Activated CD4-positive, alpha-beta memory T cell treated with anti-CD3 and anti-CD28 coated beads, Interleukin-2, amount 10 ng/mL, durations not matched to agents 7 days and 5 days (primary cell): ENCODE results near the gene SCGN. TPM values are rescaled to one million over a fixed set of nuclear protein-coding genes. Genes with fewer than 3 reads are reported as not detected.
A peak's percentile ranks its signal among the peaks of the same experiment; 100 is the strongest.

Experiments used
- CTCF ChIA-PET: fragments of 350-600 bp; sonication (Branson Sonifier 250); formaldehyde crosslinking; loops from one replicate; lab custom pipeline; 2021; ENCODE audit warnings: antibody characterized with exemption, inconsistent platforms; lab: Charles Lee
- POLR2A ChIA-PET: fragments of 350-600 bp; sonication (Branson Sonifier 250); formaldehyde crosslinking; loops from one replicate; lab custom pipeline; 2021; ENCODE audit warnings: antibody characterized with exemption; lab: Charles Lee
- DNase-seq: peaks from one replicate; pipeline ENCODE4 v3.0.0-alpha.2; 2020
- H3K27ac Mint-ChIP-seq: one replicate; pipeline ENCODE4 v1.8.0; 2021; ENCODE audit warnings: mild to moderate bottlenecking, mixed read lengths
- H3K27me3 Mint-ChIP-seq: one replicate; pipeline ENCODE4 v1.8.0; 2021; ENCODE audit warnings: mixed read lengths
- H3K36me3 Mint-ChIP-seq: one replicate; pipeline ENCODE4 v1.8.0; 2021; ENCODE audit warnings: low read depth, mixed read lengths
- H3K4me1 Mint-ChIP-seq: one replicate; pipeline ENCODE4 v1.8.0; 2021; ENCODE audit warnings: mixed read lengths
- H3K4me3 Mint-ChIP-seq: one replicate; pipeline ENCODE4 v1.8.0; 2021; ENCODE audit warnings: mild to moderate bottlenecking, mixed read lengths
- H3K9me3 Mint-ChIP-seq: one replicate; pipeline ENCODE4 v1.8.0; 2021; ENCODE audit warnings: mixed read lengths
- total RNA-seq, 2 experiments: library from RNA; stranded (reverse); gene quantifications; one replicate each; pipeline ENCODE4 v1.2.3, GENCODE V29; 2021

Gene SCGN
- not detected for total RNA-seq

GRCh38 chr6:25652007-25652515 is at the start of gene SCGN:
Gene SCGN (plus strand): TSS chr6:25652215. CDS start chr6:25652404, 189 bp downstream.
- no peaks in the 10 kb centered on the region for H3K36me3 Mint-ChIP-seq
- CTCF ChIA-PET = interaction anchor here (1.4 kb wide), 1 partner anchor 230 kb away, joined by 3 read pairs; no protein-coding TSS in a partner anchor
- no peaks in the 10 kb centered on the region for H3K9me3 Mint-ChIP-seq
- H3K4me1 Mint-ChIP-seq = no peaks in the 10 kb centered on the region
- no peak within 1 kb of the TSS for H3K27ac Mint-ChIP-seq
- peak; percentile 54 for DNase-seq
- POLR2A ChIA-PET = interaction anchor here (0.9 kb wide), 1 partner anchor 14 kb away, joined by 3 read pairs; no protein-coding TSS in a partner anchor
- no peak within 1 kb of the TSS for H3K4me3 Mint-ChIP-seq
- H3K27me3 Mint-ChIP-seq = peaks cover 53% of the 10 kb centered on the region

GRCh38 chr6:25602674-25602982 is 49.4 kb upstream of the SCGN start:
- no peaks in the 10 kb centered on the region for H3K36me3 Mint-ChIP-seq
- no peaks in the 10 kb centered on the region for H3K4me1 Mint-ChIP-seq
- no peak for DNase-seq
- POLR2A ChIA-PET = no interaction called here
- peaks cover 1% of the 10 kb centered on the region for H3K27me3 Mint-ChIP-seq
- H3K4me3 Mint-ChIP-seq = no peak overlapping the region
- H3K27ac Mint-ChIP-seq = no peak overlapping the region
- H3K9me3 Mint-ChIP-seq = no peaks in the 10 kb centered on the region
- CTCF ChIA-PET = interaction anchor here (0.6 to 2.3 kb wide), 6 partner anchors 8 to 339 kb away, joined by 3 to 9 read pairs (median 3); partner anchors contain the start of gene CARMIL1

GRCh38 chr6:25603251-25603650 is 48.8 kb upstream of the SCGN start:
- Mint-ChIP-seq H3K9me3 (no peaks in the 10 kb centered on the region), H3K27ac (no peak overlapping the region), H3K4me3 (no peak overlapping the region), H3K4me1 (no peaks in the 10 kb centered on the region), H3K36me3 (no peaks in the 10 kb centered on the region), H3K27me3 (peaks cover 1% of the 10 kb centered on the region)
- no peak for DNase-seq
- CTCF ChIA-PET = no interaction called here
- POLR2A ChIA-PET = no interaction called here

GRCh38 chr6:25606151-25606550 is 45.9 kb upstream of the SCGN start:
- H3K9me3 Mint-ChIP-seq = no peaks in the 10 kb centered on the region
- no peak overlapping the region for H3K27ac Mint-ChIP-seq
- POLR2A ChIA-PET = interaction anchor here (0.9 kb wide), 1 partner anchor 50 kb away, joined by 3 read pairs; no protein-coding TSS in a partner anchor
- no peaks in the 10 kb centered on the region for H3K4me1 Mint-ChIP-seq
- no peak for DNase-seq
- H3K27me3 Mint-ChIP-seq = no peaks in the 10 kb centered on the region
- H3K4me3 Mint-ChIP-seq = no peak overlapping the region
- no peaks in the 10 kb centered on the region for H3K36me3 Mint-ChIP-seq
- CTCF ChIA-PET = interaction anchor here (0.9 kb wide), 1 partner anchor 341 kb away, joined by 4 read pairs; no protein-coding TSS in a partner anchor

- Mint-ChIP-seq H3K4me1 (no peaks in the 10 kb centered on the region), H3K9me3 (no peaks in the 10 kb centered on the region), H3K27ac (no peak overlapping the region), H3K36me3 (no peaks in the 10 kb centered on the region), H3K4me3 (no peak overlapping the region), H3K27me3 (no peaks in the 10 kb centered on the region)
- ChIA-PET CTCF (interaction anchor here (1.0 kb wide), 1 partner anchor 51 kb away, joined by 3 read pairs; no protein-coding TSS in a partner anchor), POLR2A (no interaction called here)
- DNase-seq = no peak
Observed at GRCh38 chr6:25608558-25609174, 43.3 kb upstream of the SCGN start.

GRCh38 chr6:25612666-25613065 is 39.3 kb upstream of the SCGN start:
- CTCF ChIA-PET = no interaction called here
- no peaks in the 10 kb centered on the region for H3K4me1 Mint-ChIP-seq
- H3K9me3 Mint-ChIP-seq = no peaks in the 10 kb centered on the region
- DNase-seq = no peak
- H3K27me3 Mint-ChIP-seq = no peaks in the 10 kb centered on the region
- POLR2A ChIA-PET = no interaction called here
- no peak overlapping the region for H3K4me3 Mint-ChIP-seq
- H3K36me3 Mint-ChIP-seq = no peaks in the 10 kb centered on the region
- H3K27ac Mint-ChIP-seq = no peak overlapping the region

GRCh38 chr6:25613415-25613814 is 38.6 kb upstream of the SCGN start:
- no peak for DNase-seq
- Mint-ChIP-seq H3K9me3 (no peaks in the 10 kb centered on the region), H3K4me1 (no peaks in the 10 kb centered on the region), H3K27me3 (no peaks in the 10 kb centered on the region), H3K36me3 (no peaks in the 10 kb centered on the region), H3K27ac (no peak overlapping the region), H3K4me3 (no peak overlapping the region)
- ChIA-PET POLR2A (no interaction called here), CTCF (no interaction called here)

- no peak for DNase-seq
- ChIA-PET POLR2A (no interaction called here), CTCF (no interaction called here)
- H3K27ac Mint-ChIP-seq = no peak overlapping the region
- H3K4me1 Mint-ChIP-seq = no peaks in the 10 kb centered on the region
- H3K27me3 Mint-ChIP-seq = peaks cover 1% of the 10 kb centered on the region
- no peaks in the 10 kb centered on the region for H3K9me3 Mint-ChIP-seq
- no peaks in the 10 kb centered on the region for H3K36me3 Mint-ChIP-seq
- no peak overlapping the region for H3K4me3 Mint-ChIP-seq
Observed at GRCh38 chr6:25614052-25614451, 38.0 kb upstream of the SCGN start.

- H3K27me3 Mint-ChIP-seq = peaks cover 4% of the 10 kb centered on the region
- no peaks in the 10 kb centered on the region for H3K9me3 Mint-ChIP-seq
- no peak overlapping the region for H3K4me3 Mint-ChIP-seq
- ChIA-PET CTCF (no interaction called here), POLR2A (no interaction called here)
- H3K27ac Mint-ChIP-seq = no peak overlapping the region
- no peak for DNase-seq
- H3K36me3 Mint-ChIP-seq = no peaks in the 10 kb centered on the region
- no peaks in the 10 kb centered on the region for H3K4me1 Mint-ChIP-seq
Observed at GRCh38 chr6:25615471-25615870, 36.5 kb upstream of the SCGN start.

GRCh38 chr6:25617997-25618396 is 34.0 kb upstream of the SCGN start:
- H3K4me1 Mint-ChIP-seq = no peaks in the 10 kb centered on the region
- ChIA-PET CTCF (no interaction called here), POLR2A (no interaction called here)
- DNase-seq = no peak
- H3K9me3 Mint-ChIP-seq = no peaks in the 10 kb centered on the region
- peaks cover 4% of the 10 kb centered on the region for H3K27me3 Mint-ChIP-seq
- H3K4me3 Mint-ChIP-seq = no peak overlapping the region
- no peaks in the 10 kb centered on the region for H3K36me3 Mint-ChIP-seq
- H3K27ac Mint-ChIP-seq = no peak overlapping the region

- ChIA-PET CTCF (no interaction called here), POLR2A (no interaction called here)
- no peak for DNase-seq
- Mint-ChIP-seq H3K36me3 (no peaks in the 10 kb centered on the region), H3K27me3 (peaks cover 4% of the 10 kb centered on the region), H3K4me3 (no peak overlapping the region), H3K27ac (no peak overlapping the region), H3K4me1 (no peaks in the 10 kb centered on the region), H3K9me3 (no peaks in the 10 kb centered on the region)
Observed at GRCh38 chr6:25619217-25619616, 32.8 kb upstream of the SCGN start.

- POLR2A ChIA-PET = no interaction called here
- no peak for DNase-seq
- H3K4me3 Mint-ChIP-seq = no peak overlapping the region
- no peak overlapping the region for H3K27ac Mint-ChIP-seq
- peaks cover 4% of the 10 kb centered on the region for H3K27me3 Mint-ChIP-seq
- H3K9me3 Mint-ChIP-seq = no peaks in the 10 kb centered on the region
- CTCF ChIA-PET = no interaction called here
- H3K36me3 Mint-ChIP-seq = no peaks in the 10 kb centered on the region
- no peaks in the 10 kb centered on the region for H3K4me1 Mint-ChIP-seq
Observed at GRCh38 chr6:25620391-25620790, 31.6 kb upstream of the SCGN start.

- CTCF ChIA-PET = no interaction called here
- peaks cover 4% of the 10 kb centered on the region for H3K27me3 Mint-ChIP-seq
- POLR2A ChIA-PET = no interaction called here
- DNase-seq = no peak
- no peak overlapping the region for H3K27ac Mint-ChIP-seq
- H3K4me1 Mint-ChIP-seq = no peaks in the 10 kb centered on the region
- H3K9me3 Mint-ChIP-seq = no peaks in the 10 kb centered on the region
- no peaks in the 10 kb centered on the region for H3K36me3 Mint-ChIP-seq
- no peak overlapping the region for H3K4me3 Mint-ChIP-seq
Observed at GRCh38 chr6:25623065-25623464, 28.9 kb upstream of the SCGN start.

- peaks cover 4% of the 10 kb centered on the region for H3K27me3 Mint-ChIP-seq
- H3K9me3 Mint-ChIP-seq = no peaks in the 10 kb centered on the region
- DNase-seq = no peak
- POLR2A ChIA-PET = no interaction called here
- H3K4me3 Mint-ChIP-seq = no peak overlapping the region
- CTCF ChIA-PET = no interaction called here
- H3K27ac Mint-ChIP-seq = no peak overlapping the region
- no peaks in the 10 kb centered on the region for H3K4me1 Mint-ChIP-seq
- H3K36me3 Mint-ChIP-seq = no peaks in the 10 kb centered on the region
Observed at GRCh38 chr6:25623879-25624278, 28.1 kb upstream of the SCGN start.
